HuH-7 (cell line): ENCODE results near the gene RFX3.

ENCODE experiments used
- DNase-seq: peaks from one replicate; pipeline ENCODE4 v3.0.0; 2011; ENCODE audit warnings: low spot score

RFX3 gene

DNA sequence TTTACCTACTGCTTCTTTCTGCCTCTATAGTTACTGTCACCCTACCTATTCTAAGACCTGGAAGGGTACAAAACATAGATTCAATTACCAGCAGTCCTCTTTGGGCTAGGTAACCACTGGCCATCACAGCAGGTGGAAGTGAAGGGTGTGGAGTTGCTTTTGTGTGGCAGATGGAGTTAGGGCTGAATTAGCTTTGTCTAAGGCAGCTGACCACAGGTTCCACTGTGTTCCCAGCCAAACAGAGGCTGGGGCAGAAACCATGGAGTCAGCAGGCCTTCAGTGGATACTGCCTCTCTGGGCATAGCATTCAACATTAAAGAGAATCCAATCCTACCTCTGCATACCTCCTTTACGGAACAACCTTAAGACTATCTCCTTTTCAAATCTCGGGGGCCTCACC is 254.2 kb downstream of the RFX3 start:
- DNase-seq: no peak

DNA sequence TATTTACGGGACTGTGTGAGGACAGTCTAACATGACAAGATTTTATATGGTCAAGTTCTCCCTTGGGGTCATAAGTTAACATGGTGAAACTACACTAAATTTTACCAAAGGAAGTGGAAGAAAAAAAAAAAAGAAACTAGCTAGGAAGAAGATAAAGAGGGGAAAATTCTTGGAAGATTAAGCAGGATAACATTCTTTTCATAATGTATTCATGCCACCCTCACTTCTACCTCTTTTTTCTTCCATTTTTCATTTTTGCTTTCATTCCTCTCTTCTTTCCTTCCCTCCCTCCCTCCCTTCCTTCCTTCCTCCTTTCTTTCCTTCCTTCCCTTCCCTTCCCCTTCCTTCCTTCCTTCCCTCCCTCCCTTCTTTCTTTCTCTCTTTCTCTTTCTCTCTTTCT is 254.6 kb downstream of the RFX3 start:
- no peak for DNase-seq

DNA sequence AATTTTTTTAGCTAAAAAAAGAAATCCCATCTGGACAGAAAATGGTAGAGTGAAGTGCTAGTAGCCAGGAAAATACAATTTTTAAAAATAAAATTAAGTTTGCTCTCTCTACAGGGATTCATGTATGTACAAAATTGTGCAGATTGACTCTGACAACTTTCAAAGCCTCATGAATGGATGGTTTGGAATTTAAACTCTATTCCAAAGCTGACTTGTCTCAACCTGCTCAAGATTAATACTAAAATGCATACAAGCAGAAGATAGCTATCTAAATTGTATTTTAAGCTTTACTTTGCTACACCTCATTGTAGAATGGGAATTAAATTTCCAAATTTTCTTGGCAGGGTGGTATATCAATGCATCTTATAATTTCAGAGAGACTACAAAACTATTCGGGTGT is 257.6 kb downstream of the RFX3 start:
- no peak for DNase-seq

DNA sequence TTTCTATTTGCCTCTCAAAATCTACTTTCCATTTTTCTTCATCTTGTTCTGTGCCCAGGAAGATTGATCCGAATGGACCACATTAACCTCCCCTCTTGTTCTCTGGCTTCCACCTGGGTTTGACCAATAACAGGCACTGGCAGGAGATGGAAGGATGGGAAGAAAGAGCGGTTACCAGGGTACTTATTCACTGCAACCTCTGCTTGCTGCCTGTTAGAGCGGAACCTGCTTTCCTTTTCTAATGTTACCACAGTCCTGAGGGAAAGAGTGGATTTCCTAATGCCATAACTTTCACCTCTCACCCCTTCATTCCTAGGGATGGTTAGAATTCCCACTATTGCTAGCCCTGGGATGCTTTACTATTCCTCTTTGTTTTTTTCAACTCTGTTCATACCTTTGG is 262.1 kb downstream of the RFX3 start:
- no peak for DNase-seq

DNA sequence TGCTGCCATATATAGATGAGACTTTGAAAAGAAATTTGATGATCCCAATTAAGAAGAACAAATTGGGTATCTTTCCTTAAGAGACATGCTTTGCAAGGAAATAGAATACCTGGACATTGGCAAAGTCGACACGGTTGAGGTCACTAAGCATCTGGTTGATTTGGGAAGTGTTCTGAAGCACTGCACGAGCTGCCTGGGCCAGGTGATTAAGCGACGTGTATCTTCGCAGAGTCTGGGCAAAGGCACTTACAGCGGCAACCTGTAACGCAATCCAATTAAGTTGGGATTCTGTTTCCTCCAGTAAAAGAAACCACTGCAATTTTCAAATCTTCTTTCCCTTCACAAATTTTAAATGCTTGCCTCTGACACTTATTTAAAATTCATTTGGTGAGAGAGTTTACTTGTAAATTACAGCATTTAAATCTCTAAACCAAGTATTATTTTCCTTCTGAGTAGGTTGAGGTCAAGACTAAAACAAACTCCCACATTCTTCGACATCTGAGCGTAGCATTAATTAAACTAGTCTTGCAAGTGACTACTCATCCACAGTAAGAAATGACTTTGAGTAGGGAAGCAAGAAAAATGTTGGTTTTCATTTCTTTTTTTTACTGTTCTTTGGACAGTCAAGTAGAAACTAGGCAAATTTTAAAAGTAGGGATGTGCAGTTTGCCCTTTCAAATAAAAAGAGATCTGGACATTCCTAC is 262.8 kb downstream of the RFX3 start:
- no peak for DNase-seq

DNA sequence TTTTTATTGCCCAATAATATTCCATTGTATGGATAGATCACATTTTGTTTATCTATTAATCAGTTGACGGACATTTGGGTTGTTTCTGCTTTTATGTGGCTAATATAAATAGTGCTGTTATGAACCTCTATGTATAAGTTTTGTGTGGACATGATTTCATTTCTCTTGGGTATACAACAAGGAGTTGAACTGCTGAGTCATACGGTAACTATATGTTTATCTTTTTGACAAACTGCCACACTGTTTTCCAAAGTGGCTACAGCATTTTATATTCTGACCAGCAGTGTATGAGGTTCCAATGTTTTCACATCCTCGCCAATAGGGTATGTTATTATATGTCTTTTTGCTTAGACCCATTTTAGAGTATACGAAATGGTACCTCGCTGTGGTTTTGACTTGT is 264.3 kb downstream of the RFX3 start:
- DNase-seq: no peak

DNA sequence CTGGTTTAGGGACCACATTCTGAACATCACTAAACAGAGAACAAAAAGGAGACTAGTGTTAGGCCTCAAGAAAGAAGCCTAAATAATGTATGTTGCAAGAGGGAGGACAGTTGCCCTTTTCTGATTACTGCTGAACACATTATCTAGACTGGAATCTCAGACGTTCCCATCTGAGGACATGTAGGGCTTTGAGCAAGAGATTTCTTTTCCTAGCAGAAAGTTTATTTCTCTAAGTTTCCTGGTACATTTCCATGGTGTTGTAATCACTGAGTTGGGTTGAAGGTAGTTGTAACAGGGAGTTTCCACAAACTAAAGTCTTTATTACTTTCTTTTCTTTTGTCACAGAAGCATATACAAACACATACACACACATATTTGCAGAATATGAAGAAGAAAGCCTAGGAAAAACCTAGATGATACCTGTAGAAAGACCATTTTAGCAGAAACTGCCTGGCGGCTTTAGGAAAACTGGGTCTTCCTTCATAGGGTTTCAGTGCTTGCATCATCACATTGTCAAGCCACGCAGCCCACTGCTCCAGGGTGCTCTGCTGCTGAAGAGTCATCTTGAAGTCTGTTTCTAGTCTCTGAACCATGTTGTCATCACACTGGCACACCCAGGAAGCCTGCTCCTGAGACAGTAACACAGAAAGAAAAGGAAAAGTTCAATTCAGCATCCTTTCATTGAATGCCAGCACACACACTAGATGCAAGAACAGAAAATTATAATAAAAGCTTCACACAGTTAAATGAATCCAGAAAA is 269.1 kb downstream of the RFX3 start:
- no peak for DNase-seq

DNA sequence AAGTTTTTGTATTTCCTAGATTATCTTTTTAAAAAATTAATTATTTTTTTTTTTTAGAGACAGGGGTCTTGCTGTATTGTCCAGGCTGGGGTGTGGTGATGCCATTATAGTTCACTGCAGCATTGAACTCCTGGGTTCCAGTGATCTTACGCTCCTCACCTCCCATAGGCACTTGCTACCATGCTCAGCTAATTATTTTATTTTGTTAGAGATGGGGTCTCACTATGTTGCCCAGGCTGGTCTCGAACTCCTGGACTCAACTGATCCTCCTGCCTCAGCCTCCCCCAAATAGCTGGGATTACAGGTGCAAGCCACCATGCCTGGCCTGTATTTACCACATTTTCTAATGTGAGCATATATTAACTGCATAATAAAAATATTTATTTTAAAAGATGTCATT is 274.5 kb downstream of the RFX3 start:
- no peak for DNase-seq

DNA sequence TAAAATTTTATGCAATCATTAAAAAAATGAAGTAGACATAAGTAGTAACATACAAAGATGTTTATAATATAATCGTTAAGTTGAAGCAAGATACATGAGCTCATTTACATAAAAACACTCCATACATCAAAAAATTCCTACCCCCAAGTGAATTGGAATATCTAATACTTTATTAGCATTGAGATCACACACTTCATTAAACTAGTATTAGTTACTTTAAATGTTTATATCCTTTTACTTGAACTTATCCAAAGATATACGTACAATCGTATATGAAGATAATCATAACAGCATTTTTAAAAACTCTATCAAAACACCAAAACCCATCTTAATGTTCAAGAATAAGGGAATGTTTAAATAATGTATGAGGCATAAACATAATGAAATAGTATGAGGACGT is 275.1 kb downstream of the RFX3 start:
- DNase-seq: no peak

DNA sequence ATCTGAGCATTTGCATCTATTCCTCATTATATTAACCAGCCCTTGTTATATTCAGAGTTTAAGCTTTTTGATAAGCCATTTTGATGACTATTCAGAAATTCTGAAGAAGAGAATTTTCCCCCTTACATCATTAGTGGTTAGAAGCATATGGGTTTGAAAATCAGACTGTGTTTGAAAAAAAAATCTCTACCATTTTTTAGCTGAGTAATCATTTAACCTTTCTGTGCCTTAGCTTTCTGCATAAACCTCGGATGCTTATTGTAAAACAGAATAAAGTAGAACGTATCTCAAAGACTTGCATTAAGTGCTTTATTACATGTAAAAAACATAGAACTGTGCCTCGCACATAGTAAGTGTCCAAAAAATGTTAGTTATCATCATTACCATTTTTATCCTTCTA is 278.6 kb downstream of the RFX3 start:
- no peak for DNase-seq

DNA sequence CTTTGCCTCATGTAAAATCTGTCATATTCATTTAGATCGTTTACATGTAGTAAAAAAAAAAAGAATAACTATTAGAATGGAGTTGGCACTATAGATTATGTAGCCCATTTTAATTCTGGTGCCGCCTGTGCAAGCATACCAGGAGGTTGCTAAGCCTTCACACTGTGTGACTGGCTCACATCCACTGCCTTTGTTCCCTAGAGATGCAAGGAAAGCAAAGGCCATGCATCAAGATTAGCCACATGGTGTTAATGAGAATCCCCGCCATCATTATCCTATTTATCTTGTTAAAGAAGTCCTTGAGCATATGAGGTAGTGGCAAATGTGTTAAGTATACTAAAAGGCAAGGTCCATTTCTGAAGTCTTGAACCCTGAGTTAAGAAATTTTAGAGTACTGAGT is 279.6 kb downstream of the RFX3 start:
- no peak for DNase-seq

DNA sequence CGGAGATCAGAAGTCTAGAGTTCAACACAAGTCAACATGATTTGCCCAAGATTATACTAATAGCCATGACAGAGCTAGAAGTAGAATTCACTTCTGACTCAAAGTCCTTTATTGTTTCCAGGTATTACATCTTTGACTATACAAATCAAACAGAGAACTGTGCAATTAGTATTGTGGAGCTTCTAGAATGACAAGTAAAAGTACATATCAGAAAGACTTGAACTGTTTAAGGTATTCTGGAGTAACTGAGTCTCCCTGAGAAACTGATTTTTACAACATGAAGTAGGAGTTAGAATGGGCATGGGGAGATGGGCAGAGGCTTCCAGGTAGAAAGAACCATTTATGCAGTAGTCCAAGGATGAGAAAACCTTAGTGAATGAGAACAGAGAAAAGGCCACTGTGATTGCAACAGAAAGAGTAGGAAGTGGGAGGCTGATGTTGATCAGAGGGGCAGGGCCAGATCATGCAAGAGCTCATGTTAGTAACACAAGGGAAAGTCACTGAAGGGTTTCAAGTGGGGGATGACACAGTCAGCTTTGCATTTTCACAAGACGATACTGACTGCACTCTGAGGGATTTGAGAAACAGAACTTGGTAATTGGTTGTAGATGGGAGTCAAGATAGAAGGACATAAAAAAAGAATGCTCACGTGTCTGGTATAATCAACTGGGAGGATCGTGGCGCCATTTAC is 280.7 kb downstream of the RFX3 start:
- DNase-seq: no peak

DNA sequence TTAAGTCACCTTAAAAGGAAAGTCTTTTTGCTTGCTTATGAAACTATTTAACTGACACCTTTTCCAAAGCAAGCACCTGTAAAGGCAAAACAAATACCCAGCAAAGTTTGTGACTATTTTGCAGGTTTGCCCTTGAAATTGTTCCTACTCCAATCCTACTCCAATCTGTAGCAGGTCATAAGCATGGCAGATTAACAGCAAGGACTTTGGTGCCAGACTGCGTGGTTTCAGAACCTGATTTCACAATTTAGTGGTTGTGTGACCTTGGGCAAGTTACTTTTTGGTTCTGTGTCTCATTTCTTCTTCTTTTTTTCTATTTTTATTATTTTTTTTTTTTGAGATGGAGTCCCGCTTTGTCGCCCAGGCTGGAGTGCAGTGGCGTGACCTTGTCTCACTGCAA is 282.1 kb downstream of the RFX3 start:
- DNase-seq: no peak

DNA sequence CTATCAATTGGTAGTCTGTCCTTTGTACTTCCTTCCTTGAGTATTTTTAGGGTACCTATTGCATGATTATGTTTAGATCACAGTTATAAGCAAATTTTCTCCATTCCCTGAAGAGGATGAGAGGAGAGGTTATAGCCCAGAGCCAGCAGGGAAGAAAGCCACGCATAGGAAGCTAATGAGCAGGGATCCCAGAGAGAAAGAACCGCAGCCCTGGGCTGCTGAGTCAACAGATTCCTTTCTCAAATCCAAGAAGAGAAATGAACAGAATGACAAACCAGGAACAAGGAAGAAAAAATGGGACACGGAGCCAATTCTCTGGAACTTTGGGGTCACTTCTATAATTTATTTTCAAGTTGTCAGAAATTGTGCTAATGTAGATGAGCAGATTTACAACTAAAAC is 284.5 kb downstream of the RFX3 start:
- no peak for DNase-seq

DNA sequence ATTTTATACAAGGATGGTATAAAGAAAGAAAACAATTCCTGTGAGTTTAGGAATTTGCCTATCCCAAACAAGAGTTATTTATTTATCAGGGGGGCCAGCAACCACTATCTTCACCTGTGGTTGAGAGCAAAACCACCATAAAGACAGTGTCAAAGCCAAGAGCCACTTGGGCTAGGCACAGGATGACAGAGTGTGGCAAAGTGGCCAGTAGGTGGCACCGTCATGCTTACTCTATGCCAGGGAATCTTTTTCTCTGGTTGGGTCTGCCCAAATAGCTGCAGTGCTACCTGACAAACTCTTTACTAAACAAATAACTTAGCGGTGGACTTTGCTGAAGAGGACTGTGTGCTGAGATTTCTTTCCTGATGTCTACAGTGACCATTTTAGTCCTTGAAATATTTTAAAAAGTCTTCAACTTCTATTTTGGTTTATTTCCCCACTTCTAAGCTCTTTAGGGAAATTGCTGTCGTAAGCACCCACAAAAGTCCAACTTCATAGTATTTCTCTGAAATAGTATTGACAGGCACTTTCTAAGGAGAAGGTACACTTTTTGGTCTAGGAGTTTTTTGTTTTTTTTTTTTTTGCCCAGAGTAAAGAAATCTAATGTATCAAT is 285.0 kb downstream of the RFX3 start:
- DNase-seq: peak; percentile 6

DNA sequence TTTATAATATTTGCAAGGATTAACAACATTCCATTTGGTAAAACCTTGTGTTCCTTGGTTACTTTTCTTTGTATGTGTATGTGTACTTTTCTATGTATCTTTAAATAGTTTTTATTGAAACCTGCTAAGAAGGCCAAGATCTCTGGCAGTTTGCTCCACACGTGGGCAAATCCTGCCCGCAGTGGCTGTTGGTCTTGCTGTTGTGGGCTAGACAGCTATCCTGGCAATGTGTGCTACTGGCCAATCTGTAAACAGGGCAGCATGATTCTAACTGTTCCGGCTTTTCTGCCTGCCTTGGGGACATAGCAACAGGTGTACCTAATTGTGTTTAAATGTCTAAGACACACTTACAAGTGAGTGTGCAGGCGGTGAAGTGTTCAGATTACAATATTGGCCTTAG is 286.6 kb downstream of the RFX3 start:
- no peak for DNase-seq

DNA sequence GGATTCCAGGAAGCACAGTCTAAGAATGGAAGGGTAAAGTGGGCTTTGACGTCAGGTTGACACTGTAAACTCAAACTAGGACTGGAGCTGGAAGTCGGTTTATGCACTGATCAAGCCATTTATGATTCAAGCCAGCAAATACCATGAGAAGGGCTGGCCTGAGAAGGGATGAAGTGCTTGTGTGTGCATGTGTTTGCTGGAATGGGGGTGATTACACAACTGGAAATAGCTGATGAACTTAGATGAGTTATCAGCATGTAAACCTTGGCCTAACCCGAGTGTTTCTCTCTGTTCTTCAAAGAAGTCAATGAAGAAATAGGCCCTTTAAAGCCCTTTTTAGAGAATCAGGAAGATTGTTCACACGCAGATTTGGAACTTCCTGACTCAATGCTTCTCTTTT is 287.6 kb downstream of the RFX3 start:
- peak; percentile 2 for DNase-seq

DNA sequence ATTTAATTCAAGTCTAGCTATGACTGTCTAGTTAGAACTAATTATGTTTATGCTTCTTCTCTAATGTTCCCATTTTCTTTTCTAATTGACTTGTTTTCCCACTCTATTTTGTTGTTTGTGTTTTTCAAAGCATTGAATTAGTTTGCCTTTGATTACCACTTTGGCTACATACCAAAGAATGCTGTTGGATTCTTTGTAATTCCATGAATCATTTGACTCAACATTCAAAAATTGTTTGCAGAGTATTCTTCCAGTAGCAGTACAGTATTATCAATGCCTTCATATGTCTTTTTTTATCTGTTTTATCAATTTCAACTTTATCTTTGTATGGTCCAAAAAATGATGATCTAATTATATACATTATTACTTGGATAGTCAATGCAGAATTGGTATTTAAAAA is 288.7 kb downstream of the RFX3 start:
- DNase-seq: no peak

DNA sequence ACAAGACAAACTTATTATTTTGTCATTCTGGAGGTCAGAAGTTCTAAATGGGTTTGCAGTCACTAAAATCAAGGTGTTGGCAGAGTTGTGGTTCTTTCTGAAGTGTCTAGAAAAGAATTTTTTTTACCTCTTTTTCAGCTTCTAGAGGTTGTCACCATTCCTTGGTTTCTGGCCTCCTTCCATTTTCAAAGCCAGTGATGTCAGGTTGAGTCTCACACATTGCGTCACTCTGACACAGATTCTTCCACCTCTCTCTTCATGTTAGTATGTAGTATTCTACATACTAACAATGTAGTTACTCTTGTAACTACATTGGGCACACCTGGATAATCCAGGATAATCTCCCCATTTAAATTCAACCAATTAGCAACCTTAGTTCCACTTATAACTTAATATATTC is 290.3 kb downstream of the RFX3 start:
- no peak for DNase-seq

DNA sequence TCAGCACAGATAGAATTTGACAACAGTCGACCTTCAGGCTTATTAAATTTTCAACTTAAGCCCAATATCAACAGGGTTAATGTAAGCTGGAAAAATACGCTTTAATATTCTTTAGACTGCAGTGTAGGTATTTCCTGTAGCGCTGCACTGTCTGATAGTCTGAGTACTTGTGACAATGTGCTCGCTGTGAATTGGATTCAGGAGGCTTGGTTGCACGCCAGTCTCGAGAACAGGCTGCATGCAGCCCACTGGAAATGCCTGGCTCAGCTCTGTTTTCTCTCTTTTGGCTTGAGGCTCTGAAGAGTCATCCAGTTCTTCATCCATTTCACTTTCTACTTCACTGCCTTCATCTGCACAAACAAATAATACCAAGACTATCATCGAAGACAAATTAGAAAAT is 300.9 kb downstream of the RFX3 start:
- no peak for DNase-seq

DNA sequence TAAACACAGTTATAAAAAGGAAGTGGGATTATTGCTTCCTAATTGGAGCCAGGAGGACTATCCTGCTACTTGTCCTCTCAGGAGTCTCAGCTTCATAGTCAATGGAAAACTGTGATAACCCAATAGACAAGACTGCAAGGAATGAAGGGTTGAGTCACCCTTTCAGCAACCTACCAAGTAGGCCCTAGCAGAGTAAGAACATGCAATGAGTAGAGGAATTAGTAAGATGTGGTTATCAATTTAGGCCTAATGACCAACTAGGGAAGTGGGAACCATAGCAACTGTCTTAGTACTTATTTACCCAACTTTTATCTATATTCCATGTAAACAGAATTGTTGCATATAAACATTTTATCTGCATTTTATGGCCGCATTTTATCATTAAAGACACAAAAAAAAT is 310.1 kb downstream of the RFX3 start:
- no peak for DNase-seq

DNA sequence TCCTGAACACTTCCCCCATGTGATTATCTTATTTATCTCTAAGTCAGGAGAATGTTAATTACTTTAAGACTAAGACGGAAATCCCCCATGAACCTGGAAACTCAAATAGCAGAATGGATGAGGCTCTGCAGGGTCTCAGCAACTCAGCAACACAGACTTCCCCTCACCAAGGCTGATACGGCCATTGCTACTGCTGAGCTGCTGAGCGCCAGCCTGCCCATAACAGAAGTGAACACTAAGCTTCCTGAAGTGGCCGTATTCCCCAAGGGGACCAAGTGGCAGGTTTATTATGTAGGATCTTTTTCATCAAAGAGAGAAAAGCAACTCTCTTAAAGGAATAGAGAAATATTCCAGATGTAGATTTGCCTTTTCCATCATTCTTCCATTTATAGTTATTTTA is 311.1 kb downstream of the RFX3 start:
- DNase-seq: no peak
